Cerebellar cortex (tissue), 1 donor: ENCODE results near the gene PRRG3.
A peak's percentile ranks its signal among the peaks of the same experiment; 100 is the strongest.

ENCODE experiments used
- DNase-seq: peaks from one replicate; pipeline ENCODE4 v3.0.0-alpha.2; 2015; ENCODE audit warnings: low spot score

PRRG3 gene

GRCh38 chrX:151708821-151709220 is 13.6 kb downstream of the PRRG3 start:
- DNase-seq, result no peak

- DNase-seq, result no peak
Observed at GRCh38 chrX:151710457-151710856, 15.2 kb downstream of the PRRG3 start.

GRCh38 chrX:151711154-151711553 is 15.9 kb downstream of the PRRG3 start:
- no peak for DNase-seq

GRCh38 chrX:151711787-151712186 is 16.5 kb downstream of the PRRG3 start:
- no peak for DNase-seq

- no peak for DNase-seq
Observed at GRCh38 chrX:151712253-151712652, 17.0 kb downstream of the PRRG3 start.

GRCh38 chrX:151713849-151714248 is 18.6 kb downstream of the PRRG3 start:
- peak; percentile 0 for DNase-seq

- no peak for DNase-seq
Observed at GRCh38 chrX:151714362-151714761, 19.1 kb downstream of the PRRG3 start.

- DNase-seq, result no peak
Observed at GRCh38 chrX:151715752-151716151, 20.5 kb downstream of the PRRG3 start, which contains the start of gene FATE1. Gene FATE1, plus strand, starts transcription at chrX:151716035. Its CDS starts 85 bp downstream, at chrX:151716120.

GRCh38 chrX:151722241-151722846 is 27.1 kb downstream of the PRRG3 start:
- DNase-seq, result no peak

- DNase-seq, result no peak
Observed at GRCh38 chrX:151723156-151723760, 28.0 kb downstream of the PRRG3 start.

GRCh38 chrX:151724563-151725337 is 29.5 kb downstream of the PRRG3 start:
- peak; percentile 47 for DNase-seq

- peak; percentile 35 for DNase-seq
Observed at GRCh38 chrX:151725338-151725614, 30.0 kb downstream of the PRRG3 start.

- DNase-seq, result no peak
Observed at GRCh38 chrX:151726751-151727150, 31.5 kb downstream of the PRRG3 start.

GRCh38 chrX:151727346-151727745 is 32.1 kb downstream of the PRRG3 start:
- DNase-seq, result no peak

GRCh38 chrX:151729056-151729725 is 33.9 kb downstream of the PRRG3 start:
- DNase-seq, result no peak

- no peak for DNase-seq
Observed at GRCh38 chrX:151734446-151734845, 39.2 kb downstream of the PRRG3 start, which contains the start of gene CNGA2. Gene CNGA2, plus strand, starts transcription at chrX:151734746. Its CDS starts 3,738 bp downstream, at chrX:151738484.

- no peak for DNase-seq
Observed at GRCh38 chrX:151735219-151735618, 40.0 kb downstream of the PRRG3 start.

GRCh38 chrX:151736685-151737084 is 41.4 kb downstream of the PRRG3 start:
- DNase-seq, result no peak

GRCh38 chrX:151737494-151737893 is 42.2 kb downstream of the PRRG3 start:
- DNase-seq, result no peak

GRCh38 chrX:151738751-151739150 is 43.5 kb downstream of the PRRG3 start:
- DNase-seq, result no peak

- DNase-seq, result no peak
Observed at GRCh38 chrX:151741606-151742005, 46.3 kb downstream of the PRRG3 start.

GRCh38 chrX:151742311-151742710 is 47.1 kb downstream of the PRRG3 start:
- DNase-seq, result no peak
